WTC11 (cell line): ENCODE measurements around the gene MPV17L2. TPM values are rescaled to one million over a fixed set of nuclear protein-coding genes. Genes with fewer than 3 reads are reported as not detected.
A peak's percentile ranks its signal among the peaks of the same experiment; 100 is the strongest.

ENCODE experiments used
- ATAC-seq: fragments of 200-7000 bp; cut with Tn5 transposase; 2 replicates; pipeline ENCODE4 v1.10.0; 2021; ENCODE audit warnings: mild to moderate bottlenecking, moderate library complexity
- CTCF ChIA-PET: fragments of 300-600 bp; sonication (Branson Sonifier 250); formaldehyde crosslinking; loops from one replicate; lab custom pipeline; 2021; ENCODE audit warnings: antibody characterized with exemption; lab: Charles Lee
- POLR2A ChIA-PET: fragments of 350-600 bp; sonication (Branson Sonifier 250); formaldehyde crosslinking; loops from one replicate; lab custom pipeline; 2021; ENCODE audit warnings: antibody characterized with exemption; lab: Charles Lee
- DNase-seq: peaks from one replicate; pipeline ENCODE4 v3.0.0; 2021; ENCODE audit warnings: low spot score
- H3K27ac Mint-ChIP-seq: 2 replicates; pipeline ENCODE4 v1.8.0; 2021; ENCODE audit warnings: mixed read lengths
- H3K27me3 Mint-ChIP-seq: 2 replicates; pipeline ENCODE4 v1.8.0; 2021; ENCODE audit warnings: low read depth, mild to moderate bottlenecking, moderate library complexity, mixed read lengths
- H3K36me3 Mint-ChIP-seq: 2 replicates; pipeline ENCODE4 v1.8.0; 2021; ENCODE audit warnings: mixed read lengths
- H3K4me1 Mint-ChIP-seq: 2 replicates; pipeline ENCODE4 v1.8.0; 2022; ENCODE audit warnings: mixed read lengths
- H3K4me3 Mint-ChIP-seq: 2 replicates; pipeline ENCODE4 v1.8.0; 2021; ENCODE audit warnings: mild to moderate bottlenecking, moderate library complexity, mixed read lengths
- H3K9me3 Mint-ChIP-seq: 2 replicates; pipeline ENCODE4 v1.8.0; 2021; ENCODE audit warnings: mixed read lengths
- ATF1 ChIP-seq: sonication (generic); formaldehyde crosslinking; IDR thresholded peaks from 2 replicates; pipeline ENCODE4 v1.8.1; 2023; ENCODE audit warnings: mild to moderate bottlenecking, moderate library complexity, missing genetic modification reagents
- ETV6 ChIP-seq: sonication (generic); formaldehyde crosslinking; IDR thresholded peaks from 2 replicates; pipeline ENCODE4 v1.8.1; 2022; ENCODE audit warnings: mild to moderate bottlenecking, missing genetic modification reagents
- FOXK1 ChIP-seq: sonication (generic); formaldehyde crosslinking; IDR thresholded peaks from 2 replicates; pipeline ENCODE4 v1.8.0; 2022; ENCODE audit warnings: mild to moderate bottlenecking, moderate library complexity, missing genetic modification reagents
- FOXP1 ChIP-seq: sonication (generic); formaldehyde crosslinking; IDR thresholded peaks from 2 replicates; pipeline ENCODE4 v1.8.0; 2022; ENCODE audit warnings: missing genetic modification reagents, mild to moderate bottlenecking, moderate library complexity, borderline replicate concordance
- FOXP4 ChIP-seq: sonication (generic); formaldehyde crosslinking; IDR thresholded peaks from 2 replicates; pipeline ENCODE4 v1.8.0; 2022; ENCODE audit warnings: mild to moderate bottlenecking, missing genetic modification reagents
- GTF2I ChIP-seq: fragments of 250-450 bp; sonication (Bioruptor Pico); conservative IDR thresholded peaks from 2 replicates; pipeline ENCODE4 v1.4.0; 2021; ENCODE audit warnings: mild to moderate bottlenecking
- HMGXB4 ChIP-seq: sonication (generic); formaldehyde crosslinking; IDR thresholded peaks from 2 replicates; pipeline ENCODE4 v1.8.1; 2023; ENCODE audit warnings: mild to moderate bottlenecking, moderate library complexity, missing genetic modification reagents
- IRF1 ChIP-seq: sonication (generic); formaldehyde crosslinking; IDR thresholded peaks from 2 replicates; pipeline ENCODE4 v1.8.0; 2023; ENCODE audit warnings: missing genetic modification reagents
- IRF2 ChIP-seq: sonication (generic); formaldehyde crosslinking; IDR thresholded peaks from 2 replicates; pipeline ENCODE4 v1.8.0; 2022; ENCODE audit warnings: low read depth, missing genetic modification reagents, borderline replicate concordance
- KAT7 ChIP-seq: sonication (generic); formaldehyde crosslinking; IDR thresholded peaks from 2 replicates; pipeline ENCODE4 v1.8.1; 2023; ENCODE audit warnings: missing genetic modification reagents, mild to moderate bottlenecking, borderline replicate concordance
- NFYB ChIP-seq: sonication (generic); formaldehyde crosslinking; conservative IDR thresholded peaks from 2 replicates; pipeline ENCODE4 v1.8.0; 2022; ENCODE audit warnings: low read depth, missing genetic modification reagents
- NR1H2 ChIP-seq: sonication (generic); formaldehyde crosslinking; IDR thresholded peaks from 2 replicates; pipeline ENCODE4 v1.9.0; 2021; ENCODE audit warnings: mild to moderate bottlenecking, moderate library complexity, missing genetic modification reagents
- SMAD4 ChIP-seq: sonication (generic); formaldehyde crosslinking; IDR thresholded peaks from 2 replicates; pipeline ENCODE4 v1.8.0; 2022; ENCODE audit warnings: mild to moderate bottlenecking, missing genetic modification reagents
- USF2 ChIP-seq: sonication (generic); formaldehyde crosslinking; IDR thresholded peaks from 2 replicates; pipeline ENCODE4 v1.8.1; 2023; ENCODE audit warnings: mild to moderate bottlenecking, missing genetic modification reagents, moderate library complexity
- ZBTB43 ChIP-seq: sonication (generic); formaldehyde crosslinking; IDR thresholded peaks from 2 replicates; pipeline ENCODE4 v1.8.1; 2023; ENCODE audit warnings: mild to moderate bottlenecking, missing genetic modification reagents
- ZMAT4 ChIP-seq: fragments of 250-450 bp; sonication (Bioruptor Pico); IDR thresholded peaks from 2 replicates; pipeline ENCODE4 v1.9.0; 2021; ENCODE audit warnings: mild to moderate bottlenecking
- ZNF317 ChIP-seq: sonication (generic); formaldehyde crosslinking; IDR thresholded peaks from 2 replicates; pipeline ENCODE4 v1.8.1; 2023; ENCODE audit warnings: low read depth, mild to moderate bottlenecking, moderate library complexity, missing genetic modification reagents, borderline replicate concordance
- ZNF532 ChIP-seq: fragments of 250-450 bp; sonication (Bioruptor Pico); IDR thresholded peaks from 2 replicates; pipeline ENCODE4 v1.9.0; 2021; ENCODE audit warnings: mild to moderate bottlenecking, borderline replicate concordance
- total RNA-seq: library from RNA; stranded (reverse); gene quantifications from 3 replicates; pipeline ENCODE4 v1.2.3, GENCODE V29; 2021

The MPV17L2 gene
- total RNA-seq, 1 experiment from 2014 or later: 29.8 TPM

GRCh38 chr19:18234194-18234593, 41.2 kb downstream of the MPV17L2 start:
- no peak for DNase-seq
- Mint-ChIP-seq H3K27ac (no peak overlapping the region), H3K9me3 (no peaks in the 10 kb centered on the region), H3K4me1 (peaks cover 31% of the 10 kb centered on the region), H3K36me3 (no peaks in the 10 kb centered on the region), H3K4me3 (no peak overlapping the region)
- ATAC-seq: no peak
- ChIA-PET CTCF (interaction anchor here (0.6 to 4.6 kb wide), 11 partner anchors 10 to 557 kb away, joined by 3 to 100 read pairs (median 42); partner anchors contain the start of genes JUND and RAB3A), POLR2A (interaction anchor here (2.3 kb wide), 1 partner anchor 16 kb away, joined by 5 read pairs; no protein-coding TSS in a partner anchor)
- TF ChIP-seq NR1H2: no peak
- no peak for TF ChIP-seq IRF2 (CRISPR knock-in tag)
- TF ChIP-seq ETV6: no peak
- TF ChIP-seq GTF2I (CRISPR knock-in tag): no peak
- TF ChIP-seq ZNF532: no peak
- TF ChIP-seq ZBTB43 (CRISPR knock-in tag): no peak
- no peak for TF ChIP-seq NFYB (CRISPR knock-in tag)
- no peak for TF ChIP-seq HMGXB4 (CRISPR knock-in tag)
- no peak for TF ChIP-seq KAT7 (CRISPR knock-in tag)
- TF ChIP-seq ZNF317 (CRISPR knock-in tag): no peak
- TF ChIP-seq, all 79 proteins: peak for 0
- H3K27me3 Mint-ChIP-seq: peaks cover 12% of the 10 kb centered on the region

- ChIA-PET CTCF (interaction anchor here (0.5 to 1.4 kb wide), 6 partner anchors 15 to 126 kb away, joined by 3 to 5 read pairs (median 3); no protein-coding TSS in a partner anchor), POLR2A (no interaction called here)
- TF ChIP-seq SMAD4 (CRISPR knock-in tag): 0 out of 2 replicates have a peak, but pooled peaks have one; percentile 46
- TF ChIP-seq USF2: peak; percentile 62
- TF ChIP-seq GTF2I (CRISPR knock-in tag): peak; percentile 91
- TF ChIP-seq IRF1: 0 out of 2 replicates have a peak, but pooled peaks have one; percentile 34
- TF ChIP-seq ZMAT4: no peak
- TF ChIP-seq FOXP4 (CRISPR knock-in tag): peak; percentile 93
- peak; percentile 66; the same call in 1 of the 2 replicates for TF ChIP-seq FOXP1
- TF ChIP-seq ATF1 (CRISPR knock-in tag): no peak
- peak; percentile 95 for TF ChIP-seq FOXK1 (CRISPR knock-in tag)
- no peak for TF ChIP-seq KAT7 (CRISPR knock-in tag)
Observed at GRCh38 chr19:18239303-18239702, 46.3 kb downstream of the MPV17L2 start.

More at GRCh38 chr19:18239303-18239702, 46.3 kb downstream of the MPV17L2 start:
- Mint-ChIP-seq H3K27ac (no peak overlapping the region), H3K9me3 (no peaks in the 10 kb centered on the region), H3K36me3 (no peaks in the 10 kb centered on the region), H3K27me3 (peaks cover 18% of the 10 kb centered on the region), H3K4me3 (no peak overlapping the region), H3K4me1 (peaks cover 5% of the 10 kb centered on the region; the same call in 1 of the 2 replicates)
- no peak; the same call in 1 of the 2 replicates for ATAC-seq
- peak; percentile 57 for DNase-seq
